Activated T-cell treated with anti-CD3 and anti-CD28 coated beads, Interleukin-2, amount 50 U/mL, for 72 hours (primary cell): Measurements from ENCODE around the gene CCNY. TPM values are rescaled to one million over a fixed set of nuclear protein-coding genes. Genes with fewer than 3 reads are reported as not detected.
"Not testable (repeated sequence)": the region's sequence is repeated elsewhere in the genome, so short reads cannot be mapped to it uniquely, and the experiment has no call there.

Source experiments
- ATAC-seq, 2 donors: fragments of 150-1000 bp; cut with Tn5 transposase; replicated peaks in 1 of 2; 2 replicates each; pipeline ENCODE4 v1.10.0; 2021; ENCODE audit warnings: moderate library complexity in 2 of 2, mild to moderate bottlenecking in 1 of 2
- DNase-seq, 2 donors: peaks; one replicate each; pipeline ENCODE4 v3.0.0; 2021 to 2022; ENCODE audit warnings: mixed read lengths in 1 of 2
- H3K27ac Mint-ChIP-seq: one replicate; pipeline ENCODE4 v1.8.0; 2022; ENCODE audit warnings: mild to moderate bottlenecking, moderate library complexity, mixed read lengths
- H3K27me3 Mint-ChIP-seq: one replicate; pipeline ENCODE4 v1.8.0; 2022; ENCODE audit warnings: low read depth, mixed read lengths
- H3K36me3 Mint-ChIP-seq, 2 donors: one replicate each; pipeline ENCODE4 v1.8.0; 2022; ENCODE audit warnings: mixed read lengths in 2 of 2, mild to moderate bottlenecking in 1 of 2; ENCODE audit not compliant: insufficient read depth in 2 of 2
- H3K4me1 Mint-ChIP-seq: one replicate; pipeline ENCODE4 v1.8.0; 2022; ENCODE audit warnings: low read depth, mixed read lengths
- H3K4me3 Mint-ChIP-seq, 2 donors: one replicate each; pipeline ENCODE4 v1.8.0; 2022; ENCODE audit warnings: mild to moderate bottlenecking in 2 of 2, mixed read lengths in 2 of 2, moderate library complexity in 2 of 2
- H3K9me3 Mint-ChIP-seq, 2 donors: one replicate each; pipeline ENCODE4 v1.8.0; 2022; ENCODE audit warnings: mixed read lengths in 2 of 2
- total RNA-seq, 2 donors: library from RNA; stranded (reverse); gene quantifications; one replicate each; pipeline ENCODE4 v1.2.3, GENCODE V29; 2022

The CCNY gene
- total RNA-seq, 2 donors from 2014 or later: 54.1 to 78.6 TPM

DNA sequence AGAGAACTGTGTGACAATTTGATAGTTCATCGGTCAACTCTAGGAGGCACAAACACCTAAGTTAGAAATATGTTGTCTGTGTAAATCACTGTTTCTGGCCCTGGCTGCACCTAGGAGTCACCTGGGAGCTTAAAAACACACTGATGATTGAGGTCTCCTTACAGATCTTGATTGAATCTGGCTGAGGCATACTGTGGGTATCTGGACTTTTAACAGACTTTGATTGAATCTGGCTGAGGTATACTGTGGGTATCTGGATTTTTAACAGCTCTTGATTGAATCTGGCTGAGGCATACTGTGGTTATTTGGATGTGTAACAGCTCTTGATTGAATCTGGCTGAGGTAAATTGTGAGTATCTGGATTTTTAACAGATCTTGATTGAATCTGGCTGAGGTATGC, 181.9 kb downstream of the CCNY start:
- H3K36me3 Mint-ChIP-seq, H3K4me3 Mint-ChIP-seq, H3K9me3 Mint-ChIP-seq, H3K27me3 Mint-ChIP-seq, ATAC-seq, H3K27ac Mint-ChIP-seq, DNase-seq: not testable (repeated sequence)
- H3K4me1 Mint-ChIP-seq: peaks cover 12% of the 10 kb centered on the region

DNA sequence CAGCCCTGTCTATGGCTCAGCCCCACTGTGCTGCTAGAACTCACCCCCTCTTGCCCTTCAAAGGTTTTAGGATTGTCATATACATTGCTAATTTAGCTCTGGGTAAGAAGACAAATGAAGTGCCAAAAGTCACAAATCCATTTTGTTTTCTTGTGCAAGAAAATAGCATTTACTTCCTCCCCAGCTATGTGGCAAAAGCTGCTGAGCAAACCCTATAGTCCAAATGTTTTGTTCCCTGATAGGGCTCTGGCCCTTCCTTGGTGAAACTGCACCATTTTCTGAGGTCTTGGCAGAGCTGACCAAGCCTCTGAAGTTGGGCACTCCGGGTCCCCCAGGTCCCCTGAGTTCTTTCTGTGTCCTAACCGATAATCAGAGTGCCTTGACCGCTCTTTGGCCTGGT, 184.7 kb downstream of the CCNY start:
- Mint-ChIP-seq H3K9me3 (no peaks in the 10 kb centered on the region), H3K4me1 (peaks cover 3% of the 10 kb centered on the region), H3K36me3 (no peaks in the 10 kb centered on the region), H3K4me3 (no peak overlapping the region), H3K27me3 (no peaks in the 10 kb centered on the region), H3K27ac (no peak overlapping the region)
- DNase-seq: no peak
- no peak for ATAC-seq

DNA sequence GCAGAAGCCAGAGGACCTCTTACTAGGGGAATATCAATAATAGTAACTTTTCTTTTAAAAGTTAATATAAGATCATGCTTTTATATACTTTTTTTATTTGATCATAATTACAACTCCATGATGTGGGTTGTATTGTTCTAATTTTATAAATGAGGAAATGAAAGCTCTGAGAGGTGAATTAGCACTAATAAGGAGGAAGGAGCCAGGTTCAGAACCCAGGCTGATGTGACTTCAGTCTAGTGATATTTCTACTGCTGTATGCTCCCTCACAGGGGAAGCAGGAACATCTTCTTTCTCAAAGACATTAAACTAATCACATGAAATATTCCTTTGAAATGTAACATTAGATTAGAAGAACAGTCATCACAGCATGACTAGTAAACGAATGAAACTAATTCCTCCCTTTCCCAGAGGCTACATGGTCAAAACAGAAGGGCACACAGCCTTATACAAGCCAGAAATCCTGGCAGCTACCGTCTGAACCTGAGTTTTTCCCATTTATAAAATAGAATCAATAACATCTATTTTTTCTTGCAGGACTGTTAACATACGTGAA, 187.4 kb downstream of the CCNY start:
- Mint-ChIP-seq H3K4me1 (no peaks in the 10 kb centered on the region), H3K27me3 (no peaks in the 10 kb centered on the region), H3K4me3 (no peak overlapping the region), H3K27ac (no peak overlapping the region), H3K36me3 (peaks cover 0 to 1% of the 10 kb centered on the region in 2 donors), H3K9me3 (no peaks in the 10 kb centered on the region)
- ATAC-seq (no peak), DNase-seq (no peak)

DNA sequence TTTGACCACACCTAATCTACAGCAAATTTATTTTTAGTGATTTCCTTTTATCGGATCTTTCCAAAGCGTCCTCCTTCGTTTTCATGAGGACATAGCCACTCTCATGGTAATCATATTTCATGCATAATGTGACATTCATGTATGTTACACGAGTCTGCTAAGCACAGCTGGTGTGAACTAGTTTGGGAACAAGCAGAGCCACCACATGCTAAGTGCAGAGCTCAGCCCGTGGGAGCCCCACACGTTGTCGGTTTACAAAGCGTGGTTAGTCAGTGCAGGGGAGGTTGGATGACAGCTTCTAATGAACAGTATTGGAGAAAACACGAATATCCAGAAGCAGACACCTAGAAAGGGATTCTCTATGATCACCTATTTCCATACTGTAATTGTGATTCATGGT, 190.4 kb downstream of the CCNY start:
- no peak for ATAC-seq
- Mint-ChIP-seq H3K36me3 (peaks cover 1 to 7% of the 10 kb centered on the region in 2 donors), H3K4me3 (no peak overlapping the region), H3K27me3 (no peaks in the 10 kb centered on the region), H3K4me1 (peaks cover 5% of the 10 kb centered on the region), H3K27ac (no peak overlapping the region), H3K9me3 (no peaks in the 10 kb centered on the region)
- no peak for DNase-seq

DNA sequence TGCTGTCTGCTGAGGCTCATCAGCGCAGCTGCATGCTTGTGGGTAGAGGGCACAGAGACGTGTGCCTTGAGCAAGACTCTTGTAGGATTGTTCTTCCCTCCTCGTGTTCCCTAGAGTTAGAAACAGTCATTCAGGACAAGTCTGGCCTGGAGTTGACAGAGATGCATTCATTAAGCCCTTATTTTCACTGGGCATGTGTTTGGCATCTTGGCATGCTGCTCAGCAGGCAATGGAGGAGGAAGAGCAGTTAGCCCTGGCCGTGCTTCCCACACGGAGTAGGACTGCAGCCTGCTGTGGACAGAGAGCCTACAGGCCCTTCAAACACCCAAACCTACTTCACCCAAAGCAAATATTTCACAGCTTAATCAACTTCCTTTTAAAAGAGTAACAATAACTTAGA, 195.8 kb downstream of the CCNY start:
- Mint-ChIP-seq H3K36me3 (peaks cover 20 to 36% of the 10 kb centered on the region in 2 donors), H3K27ac (no peak overlapping the region), H3K27me3 (no peaks in the 10 kb centered on the region), H3K9me3 (peaks cover 10 to 11% of the 10 kb centered on the region in 2 donors), H3K4me1 (peaks cover 5% of the 10 kb centered on the region), H3K4me3 (no peak overlapping the region)
- no peak for DNase-seq
- ATAC-seq: no peak

DNA sequence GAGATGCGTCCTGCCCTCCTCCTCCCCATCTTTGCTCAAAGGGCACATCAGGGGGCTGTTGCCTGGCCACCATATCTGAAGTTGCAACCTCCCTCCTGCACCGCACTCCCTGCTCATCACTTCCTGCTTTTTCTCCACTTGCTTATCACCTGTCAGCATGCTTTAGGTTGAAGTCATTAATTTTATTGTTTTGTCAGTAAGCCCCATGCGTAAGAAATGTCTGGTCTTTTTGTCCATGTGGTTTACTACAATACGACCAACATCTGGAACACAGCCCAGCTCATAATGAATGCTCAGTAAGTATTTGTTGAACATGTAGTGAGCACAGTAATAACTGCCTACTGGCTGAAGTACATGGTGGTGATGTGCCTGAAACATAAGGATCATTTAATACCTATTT, 197.3 kb downstream of the CCNY start:
- H3K36me3 Mint-ChIP-seq: peaks cover 24 to 46% of the 10 kb centered on the region in 2 donors
- no peak overlapping the region for H3K27ac Mint-ChIP-seq
- DNase-seq (no peak), ATAC-seq (no peak)
- H3K27me3 Mint-ChIP-seq: no peaks in the 10 kb centered on the region
- H3K9me3 Mint-ChIP-seq: peaks cover 12 to 14% of the 10 kb centered on the region in 2 donors
- H3K4me3 Mint-ChIP-seq: no peak overlapping the region
- H3K4me1 Mint-ChIP-seq: peaks cover 16% of the 10 kb centered on the region

DNA sequence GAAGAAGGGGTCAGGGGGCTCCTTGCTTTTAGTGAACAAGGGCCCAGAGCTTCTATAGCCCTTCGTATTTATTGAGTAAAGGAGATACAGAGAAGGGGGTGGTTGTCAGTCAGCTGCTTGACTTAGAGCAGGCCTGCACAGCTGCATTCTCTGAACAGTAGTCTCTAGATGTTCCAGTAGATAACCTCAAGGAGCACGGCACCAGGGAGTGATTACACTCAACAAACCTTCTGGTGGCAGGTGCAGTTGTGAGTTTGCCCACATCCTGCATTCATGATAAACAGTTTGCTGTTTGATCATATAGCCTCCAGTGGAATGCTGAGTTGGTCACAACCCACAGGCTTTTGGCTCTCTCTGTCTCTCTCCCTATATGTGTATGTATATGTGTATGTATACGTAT, 198.8 kb downstream of the CCNY start:
- Mint-ChIP-seq H3K27ac (no peak overlapping the region), H3K9me3 (peaks cover 12 to 14% of the 10 kb centered on the region in 2 donors), H3K4me1 (peaks cover 21% of the 10 kb centered on the region), H3K27me3 (no peaks in the 10 kb centered on the region), H3K4me3 (no peak overlapping the region), H3K36me3 (peaks cover 27 to 53% of the 10 kb centered on the region in 2 donors)
- DNase-seq: no peak
- no peak for ATAC-seq

DNA sequence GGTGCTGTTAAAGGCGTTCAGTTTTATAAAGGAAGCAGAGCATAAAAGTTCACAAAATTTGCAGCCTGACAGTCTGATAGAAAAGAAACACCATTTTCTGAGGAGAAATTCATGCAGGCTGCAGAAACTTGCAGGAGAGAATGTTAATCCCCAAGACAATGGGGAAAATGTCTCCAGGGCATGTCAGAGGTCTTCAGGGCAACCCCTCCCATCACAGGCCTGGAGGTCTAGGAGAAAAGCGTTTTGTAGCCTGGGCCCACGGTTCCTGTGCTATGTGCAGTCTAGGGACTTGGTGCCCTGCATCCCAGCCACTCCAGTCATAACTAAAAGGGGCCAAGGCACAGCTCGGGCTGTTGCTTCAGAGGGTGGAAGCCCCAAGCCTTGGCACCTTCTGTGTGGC, 200.5 kb downstream of the CCNY start:
- no peaks in the 10 kb centered on the region for H3K27me3 Mint-ChIP-seq
- H3K4me1 Mint-ChIP-seq: peaks cover 30% of the 10 kb centered on the region
- H3K27ac Mint-ChIP-seq: no peak overlapping the region
- peaks cover 32 to 52% of the 10 kb centered on the region in 2 donors for H3K36me3 Mint-ChIP-seq
- ATAC-seq (no peak), DNase-seq (no peak)
- H3K4me3 Mint-ChIP-seq: no peak overlapping the region
- peaks cover 12 to 14% of the 10 kb centered on the region in 2 donors for H3K9me3 Mint-ChIP-seq

DNA sequence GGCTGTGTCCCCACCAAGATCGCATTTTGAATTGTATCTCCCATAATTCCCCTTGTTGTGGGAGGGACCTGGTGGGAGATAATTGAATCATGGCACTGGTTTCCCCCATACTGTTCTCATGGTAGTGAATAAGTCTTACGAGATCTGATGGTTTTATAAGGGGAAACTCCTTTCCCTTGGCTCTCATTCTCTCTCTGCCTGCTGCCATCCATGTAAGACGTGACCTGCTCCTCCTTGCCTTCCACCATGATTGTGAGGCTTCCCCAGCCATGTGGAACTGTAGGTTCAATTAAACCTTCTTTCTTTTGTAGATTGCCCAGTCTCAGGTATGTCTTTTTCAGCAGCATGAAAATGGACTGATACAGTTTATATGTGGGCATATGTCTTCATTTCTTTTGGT, 201.6 kb downstream of the CCNY start:
- H3K9me3 Mint-ChIP-seq: peaks cover 14 to 18% of the 10 kb centered on the region in 2 donors
- peaks cover 36 to 59% of the 10 kb centered on the region in 2 donors for H3K36me3 Mint-ChIP-seq
- peaks cover 42% of the 10 kb centered on the region for H3K4me1 Mint-ChIP-seq
- H3K27ac Mint-ChIP-seq, H3K27me3 Mint-ChIP-seq, DNase-seq, ATAC-seq, H3K4me3 Mint-ChIP-seq: not testable (repeated sequence)

DNA sequence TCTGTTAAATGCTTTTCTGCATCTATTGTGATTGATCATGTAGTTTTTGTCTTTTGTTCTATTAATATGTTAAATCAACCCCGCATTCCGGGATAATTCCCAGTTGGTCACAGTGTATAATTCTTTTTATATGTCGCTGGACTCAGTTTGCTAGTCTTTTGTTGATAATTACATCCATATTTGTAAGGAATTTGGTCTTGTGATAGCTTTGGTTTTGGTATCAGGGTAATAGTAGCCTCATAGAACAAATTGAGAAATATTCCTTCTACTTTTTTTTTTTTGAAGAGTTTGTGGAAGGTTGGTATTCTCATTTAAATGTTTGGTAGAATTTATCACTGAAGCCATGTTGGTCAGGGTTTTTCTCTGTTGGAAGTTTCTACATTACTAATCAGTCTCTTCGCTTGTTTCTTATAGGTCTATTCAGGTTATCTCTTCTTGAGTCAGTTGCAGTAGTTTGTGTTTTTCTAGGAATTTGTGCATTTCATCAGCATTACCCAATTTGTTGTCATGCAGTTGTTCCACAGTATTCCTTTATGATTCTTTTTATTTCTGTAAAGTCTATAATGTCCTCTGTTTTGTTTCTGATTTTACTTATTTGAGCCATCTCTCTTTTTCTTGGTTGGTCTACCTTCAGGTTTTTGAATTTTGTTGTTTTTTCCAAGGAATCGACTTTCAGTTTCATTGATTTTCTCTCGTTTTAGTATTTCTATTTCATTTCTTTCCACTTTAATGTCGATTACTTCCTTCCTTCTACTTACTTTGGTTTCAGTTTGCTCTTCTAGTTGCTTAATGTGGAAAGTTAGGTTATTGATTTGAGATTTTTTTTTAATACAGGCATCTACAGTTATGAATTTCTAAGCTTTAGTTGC, 204.2 kb downstream of the CCNY start:
- Mint-ChIP-seq H3K27ac (peak overlapping the region; percentile 95), H3K27me3 (no peaks in the 10 kb centered on the region), H3K4me3 (peak overlapping the region; percentile 41 to 90), H3K36me3 (peaks cover 25 to 39% of the 10 kb centered on the region in 2 donors), H3K9me3 (peaks cover 9 to 13% of the 10 kb centered on the region in 2 donors), H3K4me1 (peaks cover 43% of the 10 kb centered on the region)
- ATAC-seq (peak; percentile 25 to 42), DNase-seq (no peak)

DNA sequence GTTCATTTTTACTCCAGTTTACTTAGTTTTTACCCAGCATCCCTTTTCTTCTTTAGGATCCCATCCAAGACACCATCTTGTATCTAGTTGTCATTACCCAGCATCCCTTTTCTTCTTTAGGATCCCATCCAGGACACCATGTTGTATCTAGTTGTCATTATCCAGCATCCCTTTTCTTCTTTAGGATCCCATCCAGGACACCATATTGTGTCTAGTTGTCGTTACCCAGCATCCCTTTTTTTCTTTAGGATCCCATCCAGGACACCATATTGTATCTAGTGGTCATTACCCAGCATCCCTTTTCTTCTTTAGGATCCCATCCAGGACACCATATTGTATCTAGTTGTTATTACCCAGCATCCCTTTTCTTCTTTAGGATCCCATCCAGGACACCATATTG, 205.4 kb downstream of the CCNY start:
- DNase-seq: no peak
- H3K27ac Mint-ChIP-seq: peak overlapping the region; percentile 99
- H3K27me3 Mint-ChIP-seq: no peaks in the 10 kb centered on the region
- no peak for ATAC-seq
- peaks cover 3 to 8% of the 10 kb centered on the region in 2 donors for H3K9me3 Mint-ChIP-seq
- peaks cover 19 to 29% of the 10 kb centered on the region in 2 donors for H3K36me3 Mint-ChIP-seq
- H3K4me1 Mint-ChIP-seq: peaks cover 43% of the 10 kb centered on the region
- peak overlapping the region; percentile 28 to 92 for H3K4me3 Mint-ChIP-seq

DNA sequence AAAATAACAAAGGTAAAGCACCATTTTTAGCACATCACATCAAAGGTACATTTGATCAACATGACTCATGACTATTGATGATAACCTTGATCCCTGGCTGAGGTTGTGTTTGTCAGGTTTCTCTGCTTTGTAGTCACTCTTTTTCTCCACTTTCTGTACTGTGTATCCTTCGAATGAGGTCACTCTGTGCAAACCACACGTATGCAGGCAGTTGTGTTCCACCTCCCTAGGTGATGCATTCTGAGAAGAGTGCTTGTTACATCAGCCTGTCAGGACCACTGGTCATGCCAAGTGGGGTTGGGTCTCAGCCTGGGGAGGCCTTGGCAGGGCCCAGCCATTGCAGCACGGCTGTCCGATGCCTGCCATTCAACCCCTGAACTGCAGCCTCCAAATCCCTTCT, 206.0 kb downstream of the CCNY start:
- peaks cover 19 to 29% of the 10 kb centered on the region in 2 donors for H3K36me3 Mint-ChIP-seq
- peak; percentile 50 to 55 for DNase-seq
- peaks cover 43% of the 10 kb centered on the region for H3K4me1 Mint-ChIP-seq
- no peaks in the 10 kb centered on the region for H3K27me3 Mint-ChIP-seq
- H3K4me3 Mint-ChIP-seq: peak overlapping the region; percentile 67 to 92
- ATAC-seq: peak; percentile 98
- H3K9me3 Mint-ChIP-seq: peaks cover 3 to 8% of the 10 kb centered on the region in 2 donors
- peak overlapping the region; percentile 99 for H3K27ac Mint-ChIP-seq

DNA sequence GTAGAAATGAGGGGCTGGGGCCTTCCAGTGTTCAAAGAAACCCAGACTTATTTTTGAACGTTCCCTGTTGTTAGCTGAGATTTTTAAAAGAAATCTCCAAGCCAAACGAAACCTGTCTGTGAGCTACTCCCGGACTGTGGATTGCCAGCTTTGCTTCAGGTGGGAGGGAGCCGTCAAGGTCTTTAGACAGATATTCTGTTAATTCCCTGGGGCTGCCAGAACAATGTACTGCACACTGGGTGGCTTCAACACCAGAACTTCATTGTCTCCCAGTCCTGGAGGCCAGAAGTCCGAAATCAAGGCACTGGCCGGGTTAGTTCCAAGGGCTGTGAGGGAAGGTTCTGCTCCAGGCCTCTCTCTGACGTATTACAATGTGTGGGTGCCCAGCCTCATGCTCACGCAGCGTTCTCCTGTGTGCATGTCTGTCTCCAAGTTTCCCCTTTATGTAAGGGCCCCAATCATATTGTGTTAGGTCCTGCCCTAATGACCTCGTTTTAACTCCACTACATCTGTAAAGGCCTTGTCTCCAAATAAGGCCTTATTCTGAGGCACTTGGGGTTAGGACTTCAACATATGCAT, 208.9 kb downstream of the CCNY start:
- DNase-seq (no peak), ATAC-seq (no peak)
- Mint-ChIP-seq H3K9me3 (peaks cover 2 to 4% of the 10 kb centered on the region in 2 donors), H3K4me1 (peaks cover 27% of the 10 kb centered on the region), H3K27me3 (no peaks in the 10 kb centered on the region), H3K4me3 (no peak overlapping the region), H3K27ac (peak overlapping the region; percentile 52), H3K36me3 (peaks cover 11 to 13% of the 10 kb centered on the region in 2 donors)
